ENCODE results near the gene IQCF2.

GRCh38 chr3:51886447-51886846 is 25.0 kb downstream of the IQCF2 start:
- TF ChIP-seq CTCF (IDR thresholded peaks at IDR 0.05; ENCODE audit: extremely low read depth in 1 of 2, insufficient read depth in 1 of 2, low read depth in 1 of 2, low read length in 2 of 2) (no peak), POLR2A (IDR thresholded peaks at IDR 0.05; ENCODE audit: low read depth, low read length) (no peak), EZH2 (IDR thresholded peaks at IDR 0.05; ENCODE audit: borderline replicate concordance, low read depth, low read length, severe bottlenecking) (no peak), MYC (IDR thresholded peaks at IDR 0.05; ENCODE audit: low read depth, low read length) (no peak), POLR2AphosphoS5 (IDR thresholded peaks at IDR 0.05; ENCODE audit: insufficient read depth, low read depth, low read length) (no peak), FOS (IDR thresholded peaks at IDR 0.05; ENCODE audit: borderline replicate concordance, insufficient read depth, low read length) (no peak)
